DMS114 treated with DMSO at 0.1 percent for 48 hours (cell line): ENCODE measurements around the gene SURF6.
A peak's percentile ranks its signal among the peaks of the same experiment; 100 is the strongest.

Experiments
- DNase-seq: peaks from one replicate; lab custom pipeline; 2025; ENCODE audit not compliant: unreplicated experiment; lab: John Stamatoyannopoulos, UW

Gene SURF6

GRCh38 chr9:133368249-133368881 is 32.4 kb upstream of the SURF6 start:
- no peak for DNase-seq

DNA sequence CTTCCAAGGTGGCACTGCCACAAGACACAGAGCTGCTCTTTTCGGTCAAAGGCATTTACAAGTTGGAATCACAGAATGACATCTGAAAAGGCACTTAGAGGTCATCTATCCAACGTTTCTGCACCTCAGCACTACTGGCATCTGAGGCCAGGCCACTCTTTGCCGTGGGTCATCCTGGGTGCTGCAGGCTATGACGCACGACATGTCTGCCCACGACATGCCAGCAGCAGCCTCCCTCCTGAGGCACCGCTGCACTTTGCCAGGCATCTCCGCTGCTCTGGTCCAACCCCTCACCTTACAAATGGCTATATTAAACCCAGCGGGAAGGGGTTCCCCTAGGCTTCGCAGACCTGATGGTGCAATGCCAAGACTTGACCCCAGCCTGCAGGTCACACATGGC is 31.8 kb upstream of the SURF6 start:
- DNase-seq = no peak

DNA sequence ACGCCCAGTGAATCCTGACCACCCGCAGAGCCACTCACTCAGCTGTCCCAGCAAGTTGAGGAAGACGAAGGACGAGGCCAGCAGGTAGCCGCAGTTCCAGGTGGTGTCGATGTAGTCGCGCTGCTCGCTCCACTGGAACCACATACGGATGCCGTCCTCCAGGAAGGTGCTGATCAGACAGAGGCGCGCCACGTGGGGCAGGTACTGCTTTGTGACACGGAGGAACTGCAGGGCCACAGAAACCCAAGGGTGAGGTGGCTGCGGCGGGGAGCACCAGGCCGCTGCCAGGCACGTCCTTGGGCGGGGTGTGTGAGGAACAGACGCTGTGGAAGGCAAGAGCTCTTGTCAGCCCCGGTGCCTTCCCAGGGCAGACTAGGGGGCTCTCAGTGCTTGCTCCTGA is 31.2 kb upstream of the SURF6 start:
- DNase-seq = no peak

DNA sequence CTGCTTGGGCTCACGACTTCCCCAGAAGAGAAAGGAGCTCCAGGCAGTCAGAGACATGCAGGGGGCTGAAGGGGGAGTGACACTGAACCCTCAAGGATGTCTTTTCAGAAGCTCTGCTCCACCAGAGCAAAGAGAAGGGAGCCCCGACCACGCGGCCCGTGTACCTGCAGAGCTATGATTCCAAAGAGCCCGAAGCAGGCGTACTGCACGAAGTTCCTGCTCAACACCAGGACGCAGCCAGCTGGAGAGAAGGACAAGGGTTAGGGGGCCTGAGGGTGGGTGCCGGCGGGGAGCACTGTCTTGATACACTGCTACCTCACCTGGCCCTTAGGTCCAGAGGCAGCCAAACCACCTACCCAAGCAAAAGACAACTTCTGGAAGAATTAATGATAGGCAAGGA is 30.4 kb upstream of the SURF6 start:
- DNase-seq = no peak

- no peak for DNase-seq
Measured at GRCh38 chr9:133362359-133363044, 26.5 kb upstream of the SURF6 start.

- no peak for DNase-seq
Measured at GRCh38 chr9:133361507-133362092, 25.6 kb upstream of the SURF6 start.

GRCh38 chr9:133360400-133361393 is 24.7 kb upstream of the SURF6 start:
- DNase-seq = no peak

GRCh38 chr9:133359399-133360175 is 23.6 kb upstream of the SURF6 start:
- DNase-seq = no peak

GRCh38 chr9:133357656-133358055 is 21.7 kb upstream of the SURF6 start:
- no peak for DNase-seq

- DNase-seq = peak; percentile 22
Measured at GRCh38 chr9:133356391-133357091, 20.6 kb upstream of the SURF6 start, which contains the start of the genes SURF1 and SURF2. SURF1 (minus strand) TSS chr9:133356487; CDS start chr9:133356453, 34 bp downstream. SURF2 (plus strand) TSS chr9:133356550; CDS start chr9:133356593, 43 bp downstream.

DNA sequence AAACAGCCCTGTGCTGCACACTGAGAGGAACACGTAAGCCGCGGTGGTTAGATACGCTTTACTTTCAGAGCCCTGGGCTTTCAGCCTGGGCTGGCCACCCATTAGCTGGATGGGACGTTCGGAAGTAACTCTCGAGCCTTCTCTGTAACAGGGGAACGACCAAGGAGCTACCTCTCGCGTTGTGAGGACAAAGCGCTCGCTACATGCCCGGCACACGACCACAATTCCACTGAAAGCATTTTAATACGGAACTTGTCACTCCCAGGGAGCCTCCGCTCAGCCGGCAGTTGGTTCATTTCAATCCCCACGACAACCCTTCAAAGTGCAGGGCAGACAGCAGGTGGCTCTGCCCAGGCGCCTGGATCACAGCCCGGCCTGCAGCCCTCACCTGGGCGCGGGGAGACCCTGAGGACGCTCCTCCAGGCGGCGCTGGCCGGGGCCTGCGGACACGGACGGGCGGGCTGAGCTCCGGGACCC is 19.9 kb upstream of the SURF6 start:
- no peak for DNase-seq

- DNase-seq = no peak
Measured at GRCh38 chr9:133354766-133355165, 18.8 kb upstream of the SURF6 start.

- DNase-seq = no peak
Measured at GRCh38 chr9:133353548-133353947, 17.6 kb upstream of the SURF6 start.

GRCh38 chr9:133352635-133353340 is 16.8 kb upstream of the SURF6 start:
- DNase-seq = no peak

- peak; percentile 48 for DNase-seq
Measured at GRCh38 chr9:133351908-133352634, 16.1 kb upstream of the SURF6 start.

- DNase-seq = no peak
Measured at GRCh38 chr9:133351526-133351907, 15.5 kb upstream of the SURF6 start.

DNA sequence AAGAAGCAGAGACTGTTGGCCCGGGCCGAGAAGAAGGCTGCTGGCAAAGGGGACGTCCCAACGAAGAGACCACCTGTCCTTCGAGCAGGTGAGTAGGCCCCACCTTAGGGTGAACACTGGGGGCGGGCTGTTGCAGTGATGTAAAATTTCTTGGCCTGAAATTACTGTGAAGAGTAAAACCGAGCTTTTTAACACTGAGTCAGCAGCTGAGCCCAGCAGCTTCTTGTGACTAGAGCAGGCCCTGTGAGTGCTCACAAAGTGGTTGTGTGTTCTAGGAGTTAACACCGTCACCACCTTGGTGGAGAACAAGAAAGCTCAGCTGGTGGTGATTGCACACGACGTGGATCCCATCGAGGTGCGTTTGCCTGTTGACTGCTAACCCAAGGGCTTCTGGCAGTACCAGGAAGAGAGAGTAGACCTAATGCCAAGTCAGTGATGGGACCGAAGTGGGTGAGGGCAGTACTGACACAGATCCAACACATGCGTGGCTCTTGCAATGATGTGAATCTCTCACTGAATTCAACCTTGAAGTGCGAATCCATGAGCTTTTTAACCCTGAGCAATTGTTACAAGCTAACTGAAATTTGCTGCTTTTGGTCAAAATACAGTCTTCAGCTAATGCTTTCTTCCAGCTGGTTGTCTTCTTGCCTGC is 14.1 kb upstream of the SURF6 start:
- no peak for DNase-seq
